Neural cell (in vitro differentiated cells): Measurements from ENCODE around the gene GHRH. TPM values are rescaled to one million over a fixed set of nuclear protein-coding genes. Genes with fewer than 3 reads are reported as not detected.

ENCODE experiments used
- H2AFZ ChIP-seq: fragments of 200-600, 300-800 bp; sonication (generic), shearing (Covaris generic); 2 replicates; pipeline ENCODE4 v1.6.0; 2014; ENCODE audit warnings: low read depth, mild to moderate bottlenecking, antibody characterized with exemption, low read length, moderate library complexity
- H3F3A ChIP-seq: fragments of 200-600 bp; shearing (Covaris generic); 2 replicates; pipeline ENCODE4 v1.6.1; 2016; ENCODE audit warnings: mild to moderate bottlenecking, moderate library complexity, mixed read lengths, antibody characterized with exemption, low read length; ENCODE audit not compliant: insufficient read depth, poor library complexity, severe bottlenecking
- H3K27ac ChIP-seq: fragments of 200-600, 300-800 bp; sonication (generic), shearing (Covaris generic); 2 replicates; pipeline ENCODE4 v1.5.1; 2014; ENCODE audit warnings: mild to moderate bottlenecking, low read length, moderate library complexity
- H3K27me3 ChIP-seq: fragments of 300-800, 200-600 bp; sonication (generic), shearing (Covaris generic); 2 replicates; pipeline ENCODE4 v1.6.0; 2014; ENCODE audit warnings: mild to moderate bottlenecking, low read depth, low read length, moderate library complexity; ENCODE audit not compliant: insufficient read depth
- H3K36me3 ChIP-seq: fragments of 300-800, 200-600 bp; sonication (generic), shearing (Covaris generic); 2 replicates; pipeline ENCODE4 v1.5.1; 2014; ENCODE audit warnings: mild to moderate bottlenecking, antibody characterized with exemption, low read length, moderate library complexity; ENCODE audit not compliant: insufficient read depth
- H3K4me2 ChIP-seq: fragments of 300-800, 200-600 bp; sonication (generic), shearing (Covaris generic); 2 replicates; pipeline ENCODE4 v1.6.0; 2014; ENCODE audit warnings: mild to moderate bottlenecking, low read length
- H3K4me3 ChIP-seq: fragments of 300-800, 200-600 bp; sonication (generic), shearing (Covaris generic); 2 replicates; pipeline ENCODE4 v1.5.1; 2014; ENCODE audit warnings: mild to moderate bottlenecking, low read length, moderate library complexity
- H3K79me2 ChIP-seq: fragments of 200-600 bp; shearing (Covaris generic); replicated peaks from 2 replicates; pipeline ENCODE4 v1.6.0; 2014; ENCODE audit warnings: mild to moderate bottlenecking, low read length, moderate library complexity; ENCODE audit not compliant: insufficient read depth
- H3K9ac ChIP-seq: fragments of 300-800, 200-600 bp; sonication (generic), shearing (Covaris generic); 2 replicates; pipeline ENCODE4 v1.6.1; 2016; ENCODE audit warnings: mild to moderate bottlenecking, low read length, mixed read lengths
- H3K9me2 ChIP-seq: fragments of 200-600 bp; shearing (Covaris generic); 2 replicates; pipeline ENCODE4 v1.6.1; 2016; ENCODE audit warnings: mild to moderate bottlenecking, low read length, mixed read lengths; ENCODE audit not compliant: insufficient read depth
- H3K9me3 ChIP-seq: fragments of 200-600, 300-800 bp; sonication (generic), shearing (Covaris generic); 2 replicates; pipeline ENCODE4 v1.6.1; 2016; ENCODE audit warnings: mild to moderate bottlenecking, mixed run types, low read length, moderate library complexity, mixed read lengths
- H4K20me1 ChIP-seq: fragments of 200-600 bp; shearing (Covaris generic); 2 replicates; pipeline ENCODE4 v1.6.1; 2016; ENCODE audit warnings: mild to moderate bottlenecking, mixed run types; ENCODE audit not compliant: insufficient read depth
- EP300 ChIP-seq: fragments of 450-650 bp; conservative IDR thresholded peaks from 2 replicates; pipeline ENCODE4 v1.6.1; 2014; ENCODE audit warnings: antibody characterized with exemption, mild to moderate bottlenecking, moderate library complexity; ENCODE audit not compliant: poor library complexity, severe bottlenecking
- EZH2 ChIP-seq: fragments of 200-600, 300-800 bp; shearing (Covaris generic), sonication (generic); IDR thresholded peaks from 2 replicates; pipeline ENCODE4 v1.6.1; 2014; ENCODE audit warnings: antibody characterized with exemption, low read length, borderline replicate concordance, mild to moderate bottlenecking; ENCODE audit not compliant: insufficient read depth, poor library complexity, severe bottlenecking
- MXI1 ChIP-seq: fragments of 450-650 bp; conservative IDR thresholded peaks from 2 replicates; pipeline ENCODE4 v1.6.1; 2014; ENCODE audit warnings: antibody characterized with exemption, mild to moderate bottlenecking; ENCODE audit not compliant: poor library complexity, severe bottlenecking
- POLR2AphosphoS5 ChIP-seq: IDR thresholded peaks from 2 replicates; pipeline ENCODE4 v1.6.1; 2012
- RAD21 ChIP-seq: fragments of 450-650 bp; conservative IDR thresholded peaks from 2 replicates; pipeline ENCODE4 v1.6.1; 2014; ENCODE audit warnings: antibody characterized with exemption, mild to moderate bottlenecking, moderate library complexity
- SMC3 ChIP-seq: fragments of 450-650 bp; conservative IDR thresholded peaks from 2 replicates; pipeline ENCODE4 v1.6.1; 2014; ENCODE audit warnings: antibody characterized with exemption, mild to moderate bottlenecking, moderate library complexity; ENCODE audit not compliant: poor library complexity
- TAF1 ChIP-seq: IDR thresholded peaks from 2 replicates; pipeline ENCODE4 v1.6.1; 2012; ENCODE audit warnings: low read depth
- polyA plus RNA-seq: library from polyadenylated mRNA; depleted of rRNA; stranded (reverse); fragments of >200 nt; gene quantifications from 2 replicates; pipeline ENCODE4 v1.2.3, GENCODE V29; 2014
- TF ChIP-seq, protein P1 (sequence below): IDR thresholded peaks from 2 replicates; pipeline ENCODE4 v1.6.1; 2012; ENCODE audit warnings: borderline replicate concordance
- TF ChIP-seq, protein P2 (sequence below): fragments of 450-650 bp; IDR thresholded peaks from 2 replicates; pipeline ENCODE4 v1.5.1; 2014; ENCODE audit warnings: antibody characterized with exemption, mild to moderate bottlenecking, moderate library complexity; ENCODE audit not compliant: poor library complexity, severe bottlenecking

Gene GHRH
- polyA plus RNA-seq, 1 donor from 2014 or later, result not detected

DNA sequence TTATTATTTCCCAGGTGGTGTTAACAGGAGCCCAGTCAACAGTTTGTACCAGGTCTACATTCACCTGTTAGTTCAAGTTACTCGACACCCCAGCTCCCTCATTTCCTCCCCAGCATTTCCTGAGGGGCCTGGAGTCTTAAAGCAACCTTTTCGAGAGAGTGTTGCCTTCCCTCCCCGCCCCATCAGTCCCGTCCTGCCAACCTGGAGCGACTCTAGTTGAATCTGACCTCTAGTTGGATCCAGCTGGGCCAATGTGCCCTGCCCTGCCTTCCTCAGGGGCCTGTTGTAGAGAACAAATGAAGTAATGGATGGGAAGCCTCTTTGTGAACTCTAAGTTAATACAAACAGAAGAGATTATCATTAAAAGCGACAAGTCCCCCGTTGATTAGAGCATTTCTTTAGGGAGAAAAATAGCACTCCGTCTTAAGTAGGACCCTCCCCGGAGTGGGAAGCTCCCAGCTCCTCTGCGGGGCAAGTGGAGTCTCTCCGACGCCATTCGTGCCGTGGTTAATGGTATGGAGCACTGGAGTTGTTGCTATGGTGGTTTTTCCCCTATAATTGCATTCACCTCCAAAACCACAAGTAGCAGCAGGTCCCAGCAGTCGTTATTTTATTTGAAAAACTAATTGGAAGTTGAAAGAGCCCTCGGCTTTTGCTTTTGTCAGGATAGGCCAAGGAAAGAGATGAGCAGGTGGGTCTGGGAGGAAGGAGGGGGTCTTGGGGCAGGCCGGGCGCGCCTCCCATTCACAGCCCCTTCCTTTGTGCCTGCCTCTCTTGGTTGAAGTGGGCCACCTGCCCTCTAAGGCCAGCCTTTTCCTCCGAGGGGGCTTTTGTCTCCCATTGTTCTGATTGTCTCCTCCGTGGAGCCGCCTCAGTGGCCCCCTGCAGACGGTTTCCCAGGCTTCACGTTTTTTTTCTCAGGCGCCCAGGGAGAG lies 16.1 kb downstream of the GHRH start:
- Histone ChIP-seq H4K20me1 (no peaks in the 10 kb centered on the region), H3F3A (no peaks in the 10 kb centered on the region), H3K9me3 (no peaks in the 10 kb centered on the region), H3K79me2 (no peaks in the 10 kb centered on the region), H3K27me3 (no peaks in the 10 kb centered on the region), H2AFZ (no peak overlapping the region), H3K9ac (no peak overlapping the region), H3K36me3 (no peaks in the 10 kb centered on the region), H3K4me2 (no peak overlapping the region), H3K27ac (no peak overlapping the region), H3K9me2 (no peaks in the 10 kb centered on the region), H3K4me3 (no peak overlapping the region)
- TF ChIP-seq EZH2 (no peak), TAF1 (no peak), EP300 (no peak), MXI1 (no peak), POLR2AphosphoS5 (no peak), SMC3 (no peak), RAD21 (no peak)
- TF ChIP-seq, protein P1, sequence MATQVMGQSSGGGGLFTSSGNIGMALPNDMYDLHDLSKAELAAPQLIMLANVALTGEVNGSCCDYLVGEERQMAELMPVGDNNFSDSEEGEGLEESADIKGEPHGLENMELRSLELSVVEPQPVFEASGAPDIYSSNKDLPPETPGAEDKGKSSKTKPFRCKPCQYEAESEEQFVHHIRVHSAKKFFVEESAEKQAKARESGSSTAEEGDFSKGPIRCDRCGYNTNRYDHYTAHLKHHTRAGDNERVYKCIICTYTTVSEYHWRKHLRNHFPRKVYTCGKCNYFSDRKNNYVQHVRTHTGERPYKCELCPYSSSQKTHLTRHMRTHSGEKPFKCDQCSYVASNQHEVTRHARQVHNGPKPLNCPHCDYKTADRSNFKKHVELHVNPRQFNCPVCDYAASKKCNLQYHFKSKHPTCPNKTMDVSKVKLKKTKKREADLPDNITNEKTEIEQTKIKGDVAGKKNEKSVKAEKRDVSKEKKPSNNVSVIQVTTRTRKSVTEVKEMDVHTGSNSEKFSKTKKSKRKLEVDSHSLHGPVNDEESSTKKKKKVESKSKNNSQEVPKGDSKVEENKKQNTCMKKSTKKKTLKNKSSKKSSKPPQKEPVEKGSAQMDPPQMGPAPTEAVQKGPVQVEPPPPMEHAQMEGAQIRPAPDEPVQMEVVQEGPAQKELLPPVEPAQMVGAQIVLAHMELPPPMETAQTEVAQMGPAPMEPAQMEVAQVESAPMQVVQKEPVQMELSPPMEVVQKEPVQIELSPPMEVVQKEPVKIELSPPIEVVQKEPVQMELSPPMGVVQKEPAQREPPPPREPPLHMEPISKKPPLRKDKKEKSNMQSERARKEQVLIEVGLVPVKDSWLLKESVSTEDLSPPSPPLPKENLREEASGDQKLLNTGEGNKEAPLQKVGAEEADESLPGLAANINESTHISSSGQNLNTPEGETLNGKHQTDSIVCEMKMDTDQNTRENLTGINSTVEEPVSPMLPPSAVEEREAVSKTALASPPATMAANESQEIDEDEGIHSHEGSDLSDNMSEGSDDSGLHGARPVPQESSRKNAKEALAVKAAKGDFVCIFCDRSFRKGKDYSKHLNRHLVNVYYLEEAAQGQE, result no peak
- TF ChIP-seq, protein P2, sequence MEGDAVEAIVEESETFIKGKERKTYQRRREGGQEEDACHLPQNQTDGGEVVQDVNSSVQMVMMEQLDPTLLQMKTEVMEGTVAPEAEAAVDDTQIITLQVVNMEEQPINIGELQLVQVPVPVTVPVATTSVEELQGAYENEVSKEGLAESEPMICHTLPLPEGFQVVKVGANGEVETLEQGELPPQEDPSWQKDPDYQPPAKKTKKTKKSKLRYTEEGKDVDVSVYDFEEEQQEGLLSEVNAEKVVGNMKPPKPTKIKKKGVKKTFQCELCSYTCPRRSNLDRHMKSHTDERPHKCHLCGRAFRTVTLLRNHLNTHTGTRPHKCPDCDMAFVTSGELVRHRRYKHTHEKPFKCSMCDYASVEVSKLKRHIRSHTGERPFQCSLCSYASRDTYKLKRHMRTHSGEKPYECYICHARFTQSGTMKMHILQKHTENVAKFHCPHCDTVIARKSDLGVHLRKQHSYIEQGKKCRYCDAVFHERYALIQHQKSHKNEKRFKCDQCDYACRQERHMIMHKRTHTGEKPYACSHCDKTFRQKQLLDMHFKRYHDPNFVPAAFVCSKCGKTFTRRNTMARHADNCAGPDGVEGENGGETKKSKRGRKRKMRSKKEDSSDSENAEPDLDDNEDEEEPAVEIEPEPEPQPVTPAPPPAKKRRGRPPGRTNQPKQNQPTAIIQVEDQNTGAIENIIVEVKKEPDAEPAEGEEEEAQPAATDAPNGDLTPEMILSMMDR, result no peak

DNA sequence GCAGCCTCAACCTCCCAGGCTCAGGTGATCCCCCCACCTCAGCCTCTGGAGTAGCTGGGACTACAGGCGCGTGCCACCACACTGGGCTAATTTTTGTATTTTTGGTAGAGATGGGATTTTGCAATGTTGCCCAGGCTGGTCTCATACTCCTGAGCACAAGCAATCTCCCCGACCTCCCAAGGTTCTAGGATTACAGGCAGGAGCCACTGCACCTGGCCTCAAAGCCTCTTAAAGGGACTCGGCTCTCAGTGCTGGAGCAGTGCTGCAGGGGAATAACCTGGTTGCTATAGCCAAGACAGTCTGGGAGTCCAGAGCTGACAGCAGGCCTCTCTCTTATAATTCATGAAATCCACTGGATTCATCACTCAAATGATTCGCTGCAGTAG lies 17.0 kb downstream of the GHRH start:
- no peaks in the 10 kb centered on the region for H3K27me3 ChIP-seq
- no peak overlapping the region for H3K4me2 ChIP-seq
- no peak overlapping the region for H3K4me3 ChIP-seq
- H4K20me1 ChIP-seq, result no peaks in the 10 kb centered on the region
- H3K27ac ChIP-seq, result no peak overlapping the region
- H2AFZ ChIP-seq, result no peak overlapping the region
- no peak for TF ChIP-seq MXI1
- no peak overlapping the region for H3K9ac ChIP-seq
- no peaks in the 10 kb centered on the region for H3K9me3 ChIP-seq
- H3K79me2 ChIP-seq, result no peaks in the 10 kb centered on the region
- H3K9me2 ChIP-seq, result no peaks in the 10 kb centered on the region
- H3F3A ChIP-seq, result no peaks in the 10 kb centered on the region
- no peaks in the 10 kb centered on the region for H3K36me3 ChIP-seq
